ENCODE measurements around the gene ZFAND3. TPM values are rescaled to one million over a fixed set of nuclear protein-coding genes. Genes with fewer than 3 reads are reported as not detected.

The ZFAND3 gene
- polyA plus RNA-seq, 1 of the 3 experiments (the other 2 are of a cell fraction) = 16.7 TPM

GRCh38 chr6:38032797-38033196 lies 213.3 kb downstream of the ZFAND3 start:
- Histone ChIP-seq H3K4me3 (ENCODE audit: low read depth in 2 of 2, low read length in 1 of 2) (no peak overlapping the region), H3K4me1 (ENCODE audit: control insufficient read depth in 1 of 2, insufficient read depth in 2 of 2, low read depth in 1 of 2, low read length in 1 of 2) (peaks cover 4% of the 10 kb centered on the region in 2 experiments; a peak in 3 of 4 replicates), H3K27ac (ENCODE audit: low read depth in 2 of 2, low read length in 1 of 2) (peak overlapping the region in 1 of 2 experiments; percentile 55; a peak in 2 of 4 replicates), H4K20me1 (ENCODE audit: insufficient read depth) (peaks cover 67% of the 10 kb centered on the region), H3F3A (replicated peaks; ENCODE audit: insufficient read depth) (peaks cover 10% of the 10 kb centered on the region), H3K36me3 (replicated peaks in 1 of 2; ENCODE audit: control insufficient read depth in 1 of 2, insufficient read depth in 2 of 2, low read length in 1 of 2) (peaks cover 0 to 10% of the 10 kb centered on the region in 2 experiments), H3K9me2 (no peaks in the 10 kb centered on the region), H3K4me2 (no peak overlapping the region), H2AFZ (ENCODE audit: low read depth) (no peak overlapping the region), H3K79me2 (ENCODE audit: insufficient read depth) (peaks cover 86% of the 10 kb centered on the region), H3K9me3 (no peaks in the 10 kb centered on the region), H3K27me3 (ENCODE audit: insufficient read depth) (no peaks in the 10 kb centered on the region), H3K9ac (no peak overlapping the region)
- ChIA-PET POLR2A (no interaction called here), CTCF (interaction anchor here (0.8 to 4.0 kb wide), 12 partner anchors 10 to 461 kb away, joined by 3 to 32 read pairs (median 5); no protein-coding TSS in a partner anchor)
- DNase-seq = no peak
- TF ChIP-seq EP300 (IDR thresholded peaks at IDR 0.05; ENCODE audit: borderline replicate concordance in 1 of 2, low read depth in 1 of 2, low read length in 1 of 2) = no peak
- no peak for TF ChIP-seq POLR2AphosphoS5 (IDR thresholded peaks at IDR 0.05; ENCODE audit: low read depth, low read length)
- TF ChIP-seq SIN3A (IDR thresholded peaks at IDR 0.05; ENCODE audit: borderline replicate concordance, low read depth, low read length) = no peak
- TF ChIP-seq TEAD4 (IDR thresholded peaks at IDR 0.05; ENCODE audit: borderline replicate concordance, insufficient read depth) = no peak
- TF ChIP-seq EZH2phosphoT487 (IDR thresholded peaks at IDR 0.05; ENCODE audit: borderline replicate concordance, low read depth) = no peak
- TF ChIP-seq GATA2 (CRISPR knock-in tag; IDR thresholded peaks at IDR 0.05) = no peak
- TF ChIP-seq RCOR1 (IDR thresholded peaks at IDR 0.05; ENCODE audit: low read length) = no peak
- WGBS (ENCODE audit: low lambda C conversion rate) = 82% methylated on average over 1 of the region's 1 CpG

- TF ChIP-seq CHD2 (IDR thresholded peaks at IDR 0.05; ENCODE audit: low read length, partially characterized antibody) = no peak
- no peak for TF ChIP-seq RCOR1 (IDR thresholded peaks at IDR 0.05; ENCODE audit: low read length)
- TF ChIP-seq JUND (IDR thresholded peaks at IDR 0.05) = no peak
- no peak for TF ChIP-seq FOXJ3 (CRISPR knock-in tag; IDR thresholded peaks at IDR 0.05)
- no peak for TF ChIP-seq CTCF (IDR thresholded peaks at IDR 0.05)
- no peak for TF ChIP-seq EZH2phosphoT487 (IDR thresholded peaks at IDR 0.05; ENCODE audit: borderline replicate concordance, low read depth)
- no peak for TF ChIP-seq NFIC (IDR thresholded peaks at IDR 0.05; ENCODE audit: borderline replicate concordance)
- no peak for TF ChIP-seq RXRA (IDR thresholded peaks at IDR 0.05; ENCODE audit: borderline replicate concordance, low read depth)
- TF ChIP-seq SIN3A (IDR thresholded peaks at IDR 0.05; ENCODE audit: borderline replicate concordance, low read depth, low read length) = no peak
- TF ChIP-seq, protein P1, sequence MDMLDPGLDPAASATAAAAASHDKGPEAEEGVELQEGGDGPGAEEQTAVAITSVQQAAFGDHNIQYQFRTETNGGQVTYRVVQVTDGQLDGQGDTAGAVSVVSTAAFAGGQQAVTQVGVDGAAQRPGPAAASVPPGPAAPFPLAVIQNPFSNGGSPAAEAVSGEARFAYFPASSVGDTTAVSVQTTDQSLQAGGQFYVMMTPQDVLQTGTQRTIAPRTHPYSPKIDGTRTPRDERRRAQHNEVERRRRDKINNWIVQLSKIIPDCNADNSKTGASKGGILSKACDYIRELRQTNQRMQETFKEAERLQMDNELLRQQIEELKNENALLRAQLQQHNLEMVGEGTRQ (IDR thresholded peaks at IDR 0.05; ENCODE audit: borderline replicate concordance, low read depth, low read length) = no peak
- TF ChIP-seq PBX3 (IDR thresholded peaks at IDR 0.05) = no peak
- TF ChIP-seq GATA2 (CRISPR knock-in tag; IDR thresholded peaks at IDR 0.05) = no peak
- TF ChIP-seq POLR2AphosphoS5 (IDR thresholded peaks at IDR 0.05; ENCODE audit: low read depth, low read length) = no peak
- TF ChIP-seq ELF1 (IDR thresholded peaks at IDR 0.05) = no peak
- H3K27me3 ChIP-seq (ENCODE audit: insufficient read depth) = no peaks in the 10 kb centered on the region
- H3K36me3 ChIP-seq (replicated peaks in 1 of 2; ENCODE audit: control insufficient read depth in 1 of 2, insufficient read depth in 2 of 2, low read length in 1 of 2) = peaks cover 0 to 10% of the 10 kb centered on the region in 2 experiments
- no peak for DNase-seq
- ChIA-PET POLR2A (no interaction called here), CTCF (interaction anchor here (0.6 to 4.0 kb wide), 21 partner anchors 10 to 448 kb away, joined by 3 to 32 read pairs (median 4); no protein-coding TSS in a partner anchor)
- H3K4me2 ChIP-seq = no peak overlapping the region
- H3K79me2 ChIP-seq (ENCODE audit: insufficient read depth) = peaks cover 84% of the 10 kb centered on the region
- H2AFZ ChIP-seq (ENCODE audit: low read depth) = no peak overlapping the region
- H3K9me2 ChIP-seq = no peaks in the 10 kb centered on the region
- 91% methylated on average over 1 of the region's 1 CpG for WGBS (ENCODE audit: low lambda C conversion rate)
- no peaks in the 10 kb centered on the region for H3K9me3 ChIP-seq
- H3K27ac ChIP-seq (ENCODE audit: low read depth in 2 of 2, low read length in 1 of 2) = peak overlapping the region in 1 of 2 experiments; percentile 55; a peak in 2 of 4 replicates
- H3F3A ChIP-seq (replicated peaks; ENCODE audit: insufficient read depth) = peaks cover 10% of the 10 kb centered on the region
- no peak overlapping the region for H3K9ac ChIP-seq
- H4K20me1 ChIP-seq (ENCODE audit: insufficient read depth) = peaks cover 61% of the 10 kb centered on the region
- H3K4me1 ChIP-seq (ENCODE audit: control insufficient read depth in 1 of 2, insufficient read depth in 2 of 2, low read depth in 1 of 2, low read length in 1 of 2) = peaks cover 4% of the 10 kb centered on the region in 2 experiments; a peak in 3 of 4 replicates
- H3K4me3 ChIP-seq (ENCODE audit: low read depth in 2 of 2, low read length in 1 of 2) = no peak overlapping the region
Observed at GRCh38 chr6:38033442-38033982, 214.0 kb downstream of the ZFAND3 start.

Measured in SK-N-SH (cell line).